Right renal cortex interstitium (tissue), 3 donors: ENCODE results near the gene LRRC4B. TPM values are rescaled to one million over a fixed set of nuclear protein-coding genes. Genes with fewer than 3 reads are reported as not detected.

ENCODE experiments used
- DNase-seq, 3 donors: peaks; one replicate each; pipeline ENCODE4 v3.0.0-alpha.2; 2013; ENCODE audit warnings: low read depth in 3 of 3, low spot score in 2 of 3
- polyA plus RNA-seq, 3 donors: library from polyadenylated mRNA; unstranded; fragments of 120-200 nt; gene quantifications; one replicate each; pipeline ENCODE4 v1.2.1, GENCODE V29; 2013; ENCODE audit not compliant: insufficient read length in 3 of 3

LRRC4B gene
- polyA plus RNA-seq, 3 donors: 12.6 to 15.6 (median 15.0) TPM

DNA sequence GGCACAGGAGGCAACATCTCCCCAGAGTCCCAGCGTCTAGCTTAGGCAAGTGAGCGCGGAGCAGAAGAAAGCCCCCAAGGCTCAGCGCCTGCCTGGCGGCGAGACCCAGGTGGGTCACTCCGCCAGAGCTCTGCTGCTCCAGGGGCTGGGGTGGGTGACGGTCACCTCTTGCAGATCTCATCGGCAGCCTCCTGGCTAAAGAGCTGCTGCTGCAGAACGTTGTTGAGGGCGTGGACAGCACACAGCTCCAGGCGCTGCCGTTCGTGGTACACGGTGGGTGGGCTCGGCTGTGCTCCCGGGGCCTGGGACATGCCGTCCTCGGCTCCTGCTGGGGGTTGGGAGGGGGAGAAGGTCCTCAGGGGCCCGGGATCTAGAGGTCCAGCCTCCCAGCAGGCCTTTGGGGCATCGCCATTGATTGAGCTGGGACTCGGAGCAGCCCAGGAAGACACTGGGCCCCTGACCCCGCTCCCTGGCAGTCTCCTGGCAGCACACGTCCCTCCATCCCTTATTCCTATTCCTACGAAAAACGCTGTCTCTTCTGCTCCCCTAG lies 58.0 kb downstream of the LRRC4B start:
- no peak for DNase-seq

DNA sequence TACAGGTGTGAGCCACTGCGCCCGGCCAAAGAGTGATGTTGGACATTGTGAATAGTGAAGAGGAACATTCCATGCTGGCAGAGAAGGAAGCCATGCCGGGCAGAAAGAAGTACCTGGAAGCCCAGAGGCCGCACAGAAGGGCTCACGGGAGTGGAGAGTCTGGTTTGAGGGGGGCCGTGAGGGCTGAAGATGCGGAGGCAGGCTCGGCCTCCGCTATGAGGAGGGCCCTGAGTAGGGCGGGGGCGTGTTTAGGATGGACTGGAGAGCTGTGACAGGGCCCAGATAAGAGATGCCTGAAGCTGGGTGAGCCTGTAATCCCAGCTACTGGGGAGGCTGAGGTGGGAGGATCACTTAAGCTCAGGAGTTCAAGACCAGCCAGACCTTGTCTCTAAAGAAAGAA lies 58.9 kb downstream of the LRRC4B start:
- DNase-seq: no peak

DNA sequence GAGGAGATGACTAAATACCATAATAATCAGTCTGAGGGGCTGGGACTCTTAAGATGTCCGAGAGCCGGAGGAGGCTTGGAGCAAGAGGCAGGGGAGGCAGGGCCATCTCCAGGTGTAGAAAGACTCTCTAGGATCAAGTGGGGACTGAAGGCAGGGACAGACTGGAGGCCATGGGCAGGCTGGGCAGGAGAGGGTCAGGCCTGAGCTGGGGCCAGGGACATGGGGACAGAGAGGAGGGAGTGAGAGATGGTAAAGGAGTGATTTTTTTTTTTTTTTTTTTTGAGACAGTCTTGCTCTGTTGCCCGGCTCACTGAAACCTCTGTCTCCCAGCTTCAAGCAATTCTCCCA lies 59.4 kb downstream of the LRRC4B start:
- DNase-seq: no peak

DNA sequence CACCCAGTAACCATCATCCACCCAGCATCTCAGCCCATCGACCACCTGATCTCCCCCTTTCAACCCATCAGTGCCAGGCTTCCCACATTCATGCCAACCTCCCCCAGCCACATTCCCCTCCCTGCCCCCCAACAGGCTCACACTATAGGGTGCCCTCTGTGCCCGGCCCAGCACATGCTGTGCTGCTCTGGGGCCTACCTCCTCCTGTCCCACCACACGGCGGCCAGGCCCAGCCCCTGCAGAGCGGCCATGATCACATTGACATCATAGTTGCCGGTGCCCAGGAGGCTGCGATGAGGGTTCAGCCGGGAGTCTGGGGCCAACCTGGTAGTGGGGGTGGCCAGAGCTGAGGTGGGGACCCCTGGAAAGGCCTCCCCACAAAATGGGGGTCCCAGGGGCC lies 60.9 kb downstream of the LRRC4B start:
- no peak for DNase-seq

DNA sequence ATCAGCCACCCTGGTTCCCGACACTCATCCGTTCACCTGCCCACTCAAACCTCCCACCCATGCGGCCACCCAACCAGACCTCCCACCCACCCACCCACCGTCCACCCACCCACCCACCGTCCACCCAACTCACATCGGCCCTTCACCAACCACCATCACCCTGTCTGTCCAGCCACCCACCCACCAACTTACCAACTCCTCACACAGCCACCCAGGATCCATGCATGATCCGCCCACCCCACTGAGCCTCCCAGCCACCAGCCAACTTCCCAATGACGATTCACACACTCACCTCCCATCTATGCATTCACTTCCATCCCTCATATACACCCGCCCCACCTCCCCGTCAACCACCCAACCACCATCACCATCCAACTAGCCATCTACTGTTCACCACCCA lies 61.5 kb downstream of the LRRC4B start:
- DNase-seq: no peak

DNA sequence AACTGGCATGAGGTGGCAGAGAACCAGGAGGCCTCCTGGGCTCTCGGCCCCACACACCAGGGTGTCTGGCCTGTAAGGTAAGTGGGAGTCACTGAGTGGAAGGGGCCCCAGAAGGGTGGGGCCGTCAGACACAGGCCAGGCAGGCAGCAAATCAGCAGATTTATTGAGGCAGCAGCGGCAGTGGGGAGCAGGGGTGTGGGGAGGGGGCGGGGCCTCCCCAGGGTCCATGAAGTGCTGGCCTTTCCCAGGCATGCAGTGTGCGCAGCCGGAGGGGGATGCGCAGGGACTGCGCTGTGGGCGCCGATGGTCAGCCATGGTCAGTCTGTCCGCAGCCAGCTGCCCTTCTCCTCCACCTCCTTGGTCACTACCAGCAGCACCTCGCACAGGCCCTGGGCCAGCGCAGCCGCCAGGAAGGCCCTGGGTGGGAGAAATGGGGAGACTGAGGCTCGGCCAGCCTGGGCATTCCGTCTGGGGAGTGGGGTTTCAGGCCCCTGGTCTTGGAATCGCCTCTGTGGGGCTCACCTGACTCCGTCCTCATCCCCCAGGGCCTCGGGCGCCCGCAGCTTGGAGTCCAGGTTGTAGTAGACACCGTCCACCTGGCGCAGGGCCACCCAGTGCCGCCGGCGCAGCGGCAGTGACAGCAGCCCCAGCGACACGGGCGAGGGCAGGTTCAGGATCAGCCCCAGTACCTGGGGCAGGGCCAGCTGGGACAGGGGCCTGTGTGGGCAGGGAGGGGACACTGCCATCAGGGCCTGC lies 62.2 kb downstream of the LRRC4B start:
- DNase-seq: no peak

DNA sequence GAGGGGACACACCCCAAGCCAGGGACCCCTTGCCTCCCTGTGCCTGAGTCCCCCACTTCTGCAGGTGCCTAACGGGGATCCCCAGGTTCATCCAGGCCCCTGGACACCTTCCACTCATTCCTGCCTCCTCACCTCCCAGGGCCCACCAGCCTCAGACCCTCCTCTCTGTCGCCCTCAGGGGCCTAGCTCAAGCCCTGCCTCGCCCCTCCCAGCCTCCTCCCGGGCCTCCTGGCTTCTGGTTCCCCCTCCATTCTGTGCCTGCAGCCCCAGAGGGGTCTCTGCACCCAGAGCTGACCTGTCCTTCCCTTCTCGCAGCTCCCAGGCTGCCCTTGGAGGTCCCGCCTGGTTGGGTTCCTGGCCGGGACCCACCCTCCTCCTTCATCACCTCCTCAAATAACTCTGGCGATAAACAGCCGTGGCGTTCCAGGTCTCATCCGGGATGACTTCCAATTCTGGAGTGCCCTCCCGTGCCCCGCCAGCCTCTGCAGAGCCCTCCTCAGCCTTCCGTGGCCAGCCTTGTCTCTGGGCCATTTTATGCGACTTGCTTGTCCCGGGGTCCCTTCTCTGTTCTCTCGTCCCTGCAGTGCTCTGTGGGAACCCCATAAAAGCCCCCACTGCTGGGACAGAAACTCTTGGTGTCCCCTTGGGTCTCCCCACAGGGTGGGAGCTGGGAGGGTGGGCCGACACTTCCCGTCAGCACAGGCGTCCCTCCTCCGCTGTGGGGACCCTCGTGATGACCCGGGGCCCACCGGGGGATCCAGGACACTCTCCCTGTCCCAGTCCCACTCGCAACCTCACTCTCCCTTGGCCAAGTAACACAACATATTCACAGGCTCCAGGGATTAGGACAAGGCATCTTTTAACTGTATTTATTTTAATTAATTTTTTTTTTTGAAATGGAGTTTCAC lies 66.4 kb downstream of the LRRC4B start:
- DNase-seq: no peak

DNA sequence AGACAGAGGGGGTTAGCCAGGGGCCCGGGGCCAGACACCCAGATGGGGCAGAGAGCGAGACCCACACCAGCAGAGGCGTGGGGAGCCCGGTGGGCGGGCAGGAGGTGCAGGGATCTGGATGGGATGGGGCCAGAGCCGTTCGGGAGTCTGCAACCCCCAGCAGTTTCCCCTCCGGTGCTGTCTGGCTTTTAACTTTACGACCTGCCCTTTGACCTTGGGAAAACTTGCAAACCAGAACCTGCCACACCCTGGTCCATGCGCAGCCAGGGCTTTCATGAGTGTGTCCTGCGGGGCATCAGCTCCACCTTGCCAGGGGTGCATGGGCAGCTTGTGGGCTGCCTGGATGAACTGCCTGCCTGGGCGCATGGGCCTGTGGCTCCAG lies 67.1 kb downstream of the LRRC4B start:
- DNase-seq: no peak

DNA sequence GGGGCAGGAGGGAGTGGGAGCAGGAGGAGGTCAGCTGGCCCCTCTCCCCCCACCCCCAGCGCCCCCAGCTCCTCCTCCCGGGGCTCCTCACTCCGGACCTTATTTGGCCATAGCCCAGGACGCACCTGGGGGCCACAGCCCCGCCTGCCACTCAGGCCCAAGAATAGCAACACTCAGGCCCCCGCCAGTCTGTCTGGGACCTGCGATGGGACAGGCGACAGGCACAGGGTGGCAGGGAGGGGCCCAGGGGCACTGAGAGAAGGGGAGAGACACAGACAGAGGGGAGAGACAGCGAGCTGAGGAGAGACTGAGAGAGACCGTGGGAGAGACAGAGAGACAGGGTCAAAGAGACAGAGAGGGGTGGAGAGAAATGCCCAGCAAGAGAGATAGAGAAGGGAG lies 67.5 kb downstream of the LRRC4B start:
- no peak for DNase-seq

DNA sequence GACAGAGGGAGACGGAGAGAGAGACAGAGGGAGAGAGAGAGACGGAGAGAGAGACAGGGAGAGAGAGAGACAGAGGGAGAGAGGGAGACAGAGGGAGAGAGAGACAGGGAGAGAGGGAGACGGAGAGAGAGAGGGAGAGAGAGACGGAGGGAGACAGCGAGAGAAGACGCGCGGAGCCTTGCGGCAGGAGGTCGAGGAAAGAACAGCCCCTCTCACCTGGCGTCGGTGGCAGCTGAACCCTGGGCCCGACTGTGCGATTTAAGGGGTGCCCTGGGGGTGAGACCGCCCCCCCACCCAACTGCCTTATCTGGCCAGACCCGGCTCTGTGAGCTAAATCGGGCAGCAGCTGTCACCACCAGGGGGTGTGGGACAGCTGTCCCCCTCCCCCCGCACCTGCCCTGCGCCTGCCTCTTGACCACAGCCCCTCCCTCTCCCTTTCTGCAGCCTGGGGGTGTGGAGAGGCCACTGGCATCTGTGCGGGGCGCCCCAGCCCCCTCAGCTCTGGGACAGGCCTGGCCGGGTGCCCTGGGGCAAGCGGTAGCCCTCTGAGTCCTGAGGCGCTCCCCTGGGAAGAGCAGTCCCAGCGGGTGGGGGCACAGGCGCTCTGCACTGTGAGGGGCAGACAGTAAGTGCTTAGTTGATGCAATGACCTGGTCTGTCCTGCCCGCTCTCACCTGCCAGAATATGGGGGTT lies 68.0 kb downstream of the LRRC4B start:
- DNase-seq: no peak

DNA sequence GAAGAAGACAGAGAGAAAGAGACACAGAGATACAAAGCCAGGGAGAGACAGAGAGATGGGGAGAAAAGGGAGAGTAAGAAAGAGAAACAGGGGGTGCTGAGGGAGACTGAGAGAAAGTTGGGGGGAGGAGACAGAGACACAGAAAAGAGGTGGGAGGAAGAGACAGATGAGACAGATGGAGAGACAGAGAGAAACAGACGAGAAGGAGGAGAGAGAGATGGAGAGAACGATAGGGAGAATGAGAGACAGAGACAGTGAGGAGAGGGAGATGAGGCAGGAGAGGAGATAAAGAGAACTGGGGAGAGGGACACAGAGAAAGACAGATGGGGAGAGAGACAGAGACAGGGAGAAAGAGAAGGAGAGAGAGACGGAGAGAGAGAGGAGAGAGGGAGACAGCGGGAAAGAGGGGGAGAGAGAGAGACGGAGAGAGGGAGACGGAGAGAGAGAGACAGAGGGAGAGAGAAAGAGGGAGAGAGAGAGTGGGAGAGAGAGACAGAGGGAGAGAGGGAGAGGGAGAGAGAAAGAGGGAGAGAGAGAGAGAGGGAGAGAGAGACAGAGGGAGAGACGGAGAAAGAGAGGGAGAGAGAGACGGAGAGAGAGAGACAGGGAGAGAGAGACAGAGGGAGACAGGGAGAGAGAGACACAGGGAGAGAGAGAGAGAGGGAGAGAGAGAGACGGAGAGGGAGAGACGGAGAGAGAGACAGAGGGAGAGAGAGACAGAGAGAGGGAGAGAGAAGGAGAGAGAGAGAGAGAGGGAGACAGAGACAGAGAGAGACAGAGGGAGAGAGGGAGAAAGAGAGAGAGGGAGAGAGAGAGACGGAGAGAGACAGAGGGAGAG lies 69.8 kb downstream of the LRRC4B start:
- DNase-seq: no peak

DNA sequence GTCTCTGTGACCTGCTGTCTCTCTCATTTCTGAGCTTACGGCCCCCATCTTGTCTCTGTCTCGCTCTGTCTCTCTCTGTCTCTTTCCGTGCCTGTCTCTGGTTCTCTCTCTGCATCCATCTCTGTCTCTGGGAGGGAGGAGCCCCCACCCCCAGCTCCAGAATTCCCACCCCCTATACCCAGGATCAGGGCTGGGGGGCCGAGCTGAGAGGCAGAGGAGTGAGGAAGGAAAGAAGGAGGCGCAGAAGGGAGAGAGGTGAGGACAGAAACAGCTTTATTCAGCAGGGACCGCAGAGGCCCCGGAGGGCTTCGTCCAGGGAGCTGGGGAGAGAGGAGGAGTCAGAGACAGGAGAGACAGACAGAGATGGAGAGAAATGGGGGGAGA lies 71.2 kb downstream of the LRRC4B start:
- DNase-seq: no peak

DNA sequence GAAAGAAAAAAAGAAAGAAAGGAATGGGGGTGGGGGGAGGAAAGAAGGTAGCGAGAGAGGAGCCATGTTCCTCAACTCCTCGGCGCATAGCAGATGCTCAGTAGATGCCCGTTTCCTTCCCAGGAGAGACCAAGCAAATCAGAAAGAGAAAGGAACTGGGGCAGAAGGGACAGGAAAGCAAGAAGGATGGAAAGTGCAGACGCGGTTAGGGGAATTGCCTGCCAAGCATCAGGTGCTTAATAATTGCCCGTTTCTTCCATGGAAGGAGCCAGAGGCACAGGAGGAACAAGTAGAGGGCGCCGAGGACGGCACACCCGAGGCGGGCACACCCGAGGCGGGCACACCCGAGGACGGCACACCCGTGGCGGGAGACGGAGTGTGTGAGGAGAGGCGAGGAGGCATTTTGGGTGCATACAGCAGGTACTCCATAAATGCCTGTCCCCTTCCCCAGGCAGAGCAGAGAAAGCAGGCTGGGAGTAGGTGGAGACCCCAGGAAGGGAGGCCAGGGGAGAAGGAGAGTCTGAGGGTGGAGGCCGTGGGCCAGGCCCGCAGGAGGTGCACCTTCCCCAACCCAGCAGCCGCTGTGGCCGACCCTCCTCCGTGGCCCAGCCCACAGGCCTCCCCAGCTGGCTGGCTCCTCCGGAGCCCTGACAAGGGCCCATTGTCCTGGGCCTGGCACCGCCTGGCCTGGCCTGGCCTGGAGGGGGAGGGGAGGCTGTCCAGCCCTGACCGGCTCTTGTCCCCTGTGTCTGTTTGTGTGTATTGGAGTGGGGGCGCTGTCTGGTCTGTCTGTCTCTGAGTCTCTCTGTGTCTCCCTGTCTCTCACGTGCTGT lies 71.8 kb downstream of the LRRC4B start:
- no peak for DNase-seq

DNA sequence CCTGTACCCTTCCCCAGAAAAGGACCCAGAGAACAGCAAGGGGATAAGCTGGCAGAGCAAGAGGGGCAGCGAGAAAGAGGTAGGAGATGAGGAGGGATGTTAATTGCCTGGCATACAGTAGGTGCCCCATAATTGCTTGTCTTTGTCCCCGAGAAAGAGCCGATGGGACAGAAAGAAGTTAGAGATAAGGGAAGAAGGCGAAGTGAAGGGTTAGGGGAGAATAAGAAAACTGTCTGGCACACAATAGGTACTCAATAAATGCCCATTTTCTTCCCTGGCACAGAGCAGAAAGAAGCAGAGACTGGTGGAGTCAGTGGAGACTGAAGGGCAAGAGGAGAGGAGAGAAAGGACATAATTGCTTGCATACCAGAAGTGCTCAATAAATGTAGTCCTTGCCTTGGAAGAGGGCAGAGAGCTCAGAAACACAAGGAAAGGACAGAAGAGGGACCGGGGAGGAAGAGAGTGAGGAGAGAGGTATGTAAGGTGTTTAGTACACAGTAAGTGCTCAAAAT lies 73.2 kb downstream of the LRRC4B start:
- DNase-seq: no peak

DNA sequence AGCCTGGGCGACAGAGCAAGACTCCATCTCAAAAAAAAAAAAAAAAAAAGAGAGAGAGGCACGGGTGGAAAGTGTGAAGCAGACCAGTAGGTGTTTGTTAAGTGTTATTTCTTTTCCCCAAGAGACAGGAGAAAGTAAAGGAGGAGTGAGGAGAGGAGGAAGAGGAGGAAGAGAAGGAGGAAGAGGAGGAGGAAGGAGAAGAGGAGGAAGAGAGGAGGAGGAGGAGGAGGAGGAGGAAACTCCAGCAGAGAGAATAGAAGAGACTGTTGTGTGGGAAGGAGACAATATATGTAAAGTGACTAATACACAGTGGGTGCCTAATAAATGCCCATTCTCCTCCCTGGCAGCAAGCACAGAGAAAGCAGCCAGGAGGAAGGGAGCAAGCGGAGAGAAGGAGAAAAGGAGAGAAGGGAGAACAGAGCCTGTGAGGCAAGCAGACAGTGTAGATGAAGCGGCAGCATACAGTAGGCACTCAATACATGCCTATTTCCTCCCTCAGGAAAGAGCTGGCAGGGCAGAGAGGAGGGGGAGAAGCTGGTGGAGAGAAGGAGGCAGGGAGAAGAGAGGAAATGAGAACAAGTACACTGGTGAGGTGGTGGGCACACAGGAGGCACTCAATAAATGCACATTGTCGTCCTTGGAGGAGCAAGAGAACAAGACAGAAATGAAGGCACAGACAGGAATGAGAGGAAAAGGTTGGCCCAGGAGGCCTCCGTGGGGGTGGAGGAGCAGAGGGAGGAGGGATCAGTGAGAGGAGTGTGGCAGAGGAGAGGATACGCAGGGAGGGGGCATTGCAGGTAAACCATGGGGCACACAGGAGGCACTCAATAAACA lies 73.8 kb downstream of the LRRC4B start:
- DNase-seq: no peak

DNA sequence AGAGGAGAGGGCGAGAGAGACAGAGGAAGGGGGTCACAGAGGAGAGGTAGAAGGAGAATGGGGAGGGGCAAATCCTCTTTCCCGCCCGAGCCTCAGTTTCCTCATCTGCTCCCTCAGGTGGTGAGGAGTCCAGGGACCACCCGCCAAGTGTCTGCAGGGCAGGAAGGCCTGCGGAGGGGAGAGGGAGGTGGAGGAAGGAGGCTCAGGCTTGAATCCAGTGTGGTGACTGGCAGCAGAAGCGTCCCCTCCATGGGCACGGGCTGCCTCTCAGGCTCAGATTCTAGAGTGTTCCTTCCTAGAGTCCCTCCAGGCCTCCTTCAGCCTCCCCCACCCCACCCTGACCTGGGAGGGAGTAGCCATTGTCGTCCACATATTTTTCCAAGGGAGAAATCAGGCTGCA lies 75.1 kb downstream of the LRRC4B start:
- DNase-seq: no peak

DNA sequence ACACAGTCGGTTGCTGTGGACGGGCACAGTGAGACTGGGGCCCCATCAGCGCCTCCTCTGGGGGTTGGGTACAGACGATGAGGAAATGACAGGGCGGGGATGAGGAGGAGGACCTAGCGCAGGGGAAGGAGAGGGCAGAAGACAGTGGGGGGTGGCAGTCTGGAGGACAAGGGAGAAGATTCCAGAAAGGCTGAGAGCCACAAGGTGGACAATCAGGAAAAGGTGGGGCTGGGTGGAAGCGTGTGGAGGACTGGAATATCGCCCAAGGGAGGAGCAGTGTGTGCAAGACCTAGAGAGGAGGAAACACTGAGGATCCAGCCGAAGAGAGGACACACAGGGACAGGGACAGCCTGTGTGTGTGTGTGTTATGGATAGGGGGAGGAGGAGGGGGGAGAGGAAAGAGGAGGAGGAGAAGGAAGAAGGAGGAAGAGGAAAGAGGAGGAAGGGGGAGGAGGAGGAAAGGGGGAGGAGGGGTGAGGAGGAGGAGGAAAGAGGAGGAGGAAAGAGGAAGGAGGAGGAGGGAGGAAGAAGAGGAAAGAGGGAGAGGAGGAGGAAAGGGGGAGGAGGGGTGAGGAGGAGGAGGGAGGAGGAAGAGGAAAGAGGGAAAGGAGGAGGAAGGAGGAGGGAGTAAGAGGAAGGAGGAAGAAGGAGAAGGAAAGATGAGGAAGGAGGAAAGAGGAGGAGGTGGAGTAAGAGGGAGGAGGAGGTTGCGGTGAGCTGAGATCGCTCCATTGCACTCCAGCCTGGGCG lies 75.8 kb downstream of the LRRC4B start:
- no peak for DNase-seq

DNA sequence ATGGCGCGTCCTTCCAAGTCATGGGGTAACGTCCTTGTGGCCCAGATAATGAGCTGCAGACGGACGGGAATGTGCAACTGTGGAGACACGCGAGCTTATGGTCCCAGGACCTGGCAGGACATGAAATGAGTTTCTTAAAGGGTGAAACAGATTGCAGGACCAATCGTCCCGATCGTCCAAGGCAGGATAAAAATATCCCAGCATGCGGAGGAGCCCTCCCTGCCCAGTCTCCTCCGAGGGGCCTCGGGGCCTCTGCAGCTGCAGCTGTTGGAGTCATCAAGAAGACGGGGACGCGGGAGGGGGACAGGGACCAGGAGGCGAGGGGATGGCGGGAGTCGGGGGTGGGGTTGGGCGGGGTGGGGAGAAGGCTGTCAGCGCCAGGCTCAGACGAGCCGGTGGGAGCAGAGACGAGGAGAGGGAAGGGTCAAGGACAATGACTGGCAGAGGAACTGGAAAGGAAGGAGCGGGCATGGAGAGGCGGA lies 77.2 kb downstream of the LRRC4B start:
- no peak for DNase-seq
